PC-3 (cell line): ENCODE data around the gene TMUB2. TPM values are rescaled to one million over a fixed set of nuclear protein-coding genes. Genes with fewer than 3 reads are reported as not detected.

ENCODE experiments used
- ATAC-seq: fragments of 200-7000 bp; cut with Tn5 transposase; 2 replicates; pipeline ENCODE4 v1.9.1; 2020; ENCODE audit warnings: mild to moderate bottlenecking, moderate library complexity
- BruUV-seq: library from RNA; stranded (reverse); fragments of 400-500 nt; replicated peaks from 2 replicates; lab custom pipeline; 2021; lab: Mats Ljungman, UMichigan
- CTCF ChIA-PET: fragments of 300-600 bp; sonication (Branson Sonifier 250); formaldehyde crosslinking; loops from one replicate; lab custom pipeline; 2022; ENCODE audit warnings: antibody characterized with exemption; lab: Charles Lee
- POLR2A ChIA-PET: fragments of 300-600 bp; sonication (Branson Sonifier 250); formaldehyde crosslinking; loops from one replicate; lab custom pipeline; 2022; ENCODE audit warnings: antibody characterized with exemption; ENCODE audit not compliant: unreplicated experiment; lab: Charles Lee
- DNase-seq: peaks from one replicate; pipeline ENCODE4 v3.0.0-alpha.2; 2015
- H2AFZ ChIP-seq: fragments of 300-600 bp; sonication (generic); 2 replicates; pipeline ENCODE4 v1.6.0; 2016; ENCODE audit warnings: antibody characterized with exemption, low read length
- H3F3A ChIP-seq: fragments of 300-600 bp; sonication (generic); one replicate; pipeline ENCODE4 v1.6.0; 2017; ENCODE audit warnings: antibody characterized with exemption, low read length, control low read depth, mild to moderate bottlenecking; ENCODE audit not compliant: unreplicated experiment
- H3K27ac ChIP-seq: fragments of 300-600 bp; sonication (generic); 2 replicates; pipeline ENCODE4 v1.5.1; 2016; ENCODE audit warnings: mild to moderate bottlenecking, low read length
- H3K27me3 ChIP-seq: fragments of 300-600 bp; sonication (generic); 2 replicates; pipeline ENCODE4 v1.6.1; 2016; ENCODE audit warnings: low read length, mixed read lengths
- H3K36me3 ChIP-seq: fragments of 300-600 bp; sonication (generic); 2 replicates; pipeline ENCODE4 v1.6.1; 2016; ENCODE audit warnings: low read depth, mixed run types, low read length, mixed read lengths
- H3K4me1 ChIP-seq: fragments of 300-600 bp; sonication (generic); 2 replicates; pipeline ENCODE4 v1.5.1; 2016; ENCODE audit warnings: low read length; ENCODE audit not compliant: insufficient read depth
- H3K4me2 ChIP-seq: fragments of 300-600 bp; sonication (generic); 2 replicates; pipeline ENCODE4 v1.6.0; 2016; ENCODE audit warnings: low read length
- H3K4me3 ChIP-seq: fragments of 300-600 bp; sonication (generic); 2 replicates; pipeline ENCODE4 v1.5.1; 2016; ENCODE audit warnings: mild to moderate bottlenecking, low read length, mixed read lengths
- H3K79me2 ChIP-seq: fragments of 300-600 bp; sonication (generic); 2 replicates; pipeline ENCODE4 v1.6.1; 2017; ENCODE audit warnings: low read length, mixed read lengths
- H3K9ac ChIP-seq: fragments of 300-600 bp; sonication (generic); 2 replicates; pipeline ENCODE4 v1.6.0; 2016; ENCODE audit warnings: mild to moderate bottlenecking, low read length
- H3K9me2 ChIP-seq: fragments of 300-600 bp; sonication (generic); replicated peaks from 2 replicates; pipeline ENCODE4 v1.6.1; 2016; ENCODE audit warnings: mixed run types, low read length, mixed read lengths
- H3K9me3 ChIP-seq: fragments of 300-600 bp; sonication (generic); 2 replicates; pipeline ENCODE4 v1.6.1; 2016; ENCODE audit warnings: low read length, mixed read lengths
- H4K20me1 ChIP-seq: fragments of 300-600 bp; sonication (generic); 2 replicates; pipeline ENCODE4 v1.6.1; 2016; ENCODE audit warnings: low read length, mixed read lengths
- EZH2 ChIP-seq: fragments of 300-600 bp; sonication (generic); IDR thresholded peaks from one replicate; pipeline ENCODE4 v1.6.1; 2017; ENCODE audit warnings: antibody characterized with exemption, mild to moderate bottlenecking, low read length; ENCODE audit not compliant: unreplicated experiment
- EZH2phosphoT487 ChIP-seq: fragments of 300-600 bp; sonication (generic); IDR thresholded peaks from 2 replicates; pipeline ENCODE4 v1.6.1; 2018; ENCODE audit warnings: mild to moderate bottlenecking, antibody characterized with exemption, low read length, borderline replicate concordance
- intact Hi-C: fragments of 100-400 bp; cut with micrococcal nuclease; formaldehyde crosslinking; loops from 2 replicates; pipeline ENCODE4 v1.9.0; 2023
- total RNA-seq: library from RNA; depleted of rRNA; stranded (reverse); fragments of >200 nt; gene quantifications from 2 replicates; pipeline ENCODE4 v1.2.3, GENCODE V29; 2014
- TF ChIP-seq, protein P1 (sequence below): fragments of 300-600 bp; sonication (generic); conservative IDR thresholded peaks from 2 replicates; pipeline ENCODE4 v1.5.1; 2017; ENCODE audit warnings: antibody characterized with exemption, low read depth, mild to moderate bottlenecking, low read length

TMUB2 gene
- total RNA-seq, 1 experiment from 2014 or later: 43.4 TPM

DNA sequence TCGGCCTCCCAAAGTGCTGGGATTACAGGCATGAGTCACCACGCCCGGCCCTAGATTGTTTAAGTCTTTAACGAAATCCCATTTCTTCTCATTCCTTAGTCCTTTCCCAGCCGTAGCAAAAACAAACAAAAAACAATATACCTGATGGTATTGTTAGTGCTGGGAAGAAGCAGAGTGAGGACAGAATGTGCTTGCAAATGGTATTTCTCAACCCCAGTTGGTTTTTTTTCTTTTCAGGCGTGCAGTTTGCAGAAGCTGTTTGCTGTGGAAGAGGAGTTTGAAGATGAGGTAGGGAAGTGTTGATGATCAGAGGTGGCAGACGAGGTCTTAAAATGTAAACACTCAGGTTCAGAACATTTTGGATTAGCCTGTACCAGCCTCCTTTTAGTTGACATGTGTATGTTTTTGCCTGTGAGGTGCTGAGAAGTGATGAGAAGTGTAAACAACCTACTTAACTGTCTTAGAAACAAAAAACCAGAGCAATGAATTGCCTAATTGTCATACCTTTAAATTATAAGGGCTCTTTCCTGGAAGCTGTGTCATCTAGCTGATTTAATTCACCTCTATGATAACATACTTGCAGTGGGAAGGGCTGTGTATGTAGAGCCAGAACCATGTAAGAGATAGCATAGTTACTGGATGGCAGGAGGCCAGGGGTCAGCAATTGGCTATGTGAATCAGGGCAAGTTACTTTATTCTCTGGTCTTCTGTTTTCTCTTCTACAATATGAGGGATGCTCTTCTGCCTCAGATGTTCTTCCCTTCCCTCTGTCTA is 41.6 kb upstream of the TMUB2 start:
- CTCF ChIA-PET: no interaction called here

DNA sequence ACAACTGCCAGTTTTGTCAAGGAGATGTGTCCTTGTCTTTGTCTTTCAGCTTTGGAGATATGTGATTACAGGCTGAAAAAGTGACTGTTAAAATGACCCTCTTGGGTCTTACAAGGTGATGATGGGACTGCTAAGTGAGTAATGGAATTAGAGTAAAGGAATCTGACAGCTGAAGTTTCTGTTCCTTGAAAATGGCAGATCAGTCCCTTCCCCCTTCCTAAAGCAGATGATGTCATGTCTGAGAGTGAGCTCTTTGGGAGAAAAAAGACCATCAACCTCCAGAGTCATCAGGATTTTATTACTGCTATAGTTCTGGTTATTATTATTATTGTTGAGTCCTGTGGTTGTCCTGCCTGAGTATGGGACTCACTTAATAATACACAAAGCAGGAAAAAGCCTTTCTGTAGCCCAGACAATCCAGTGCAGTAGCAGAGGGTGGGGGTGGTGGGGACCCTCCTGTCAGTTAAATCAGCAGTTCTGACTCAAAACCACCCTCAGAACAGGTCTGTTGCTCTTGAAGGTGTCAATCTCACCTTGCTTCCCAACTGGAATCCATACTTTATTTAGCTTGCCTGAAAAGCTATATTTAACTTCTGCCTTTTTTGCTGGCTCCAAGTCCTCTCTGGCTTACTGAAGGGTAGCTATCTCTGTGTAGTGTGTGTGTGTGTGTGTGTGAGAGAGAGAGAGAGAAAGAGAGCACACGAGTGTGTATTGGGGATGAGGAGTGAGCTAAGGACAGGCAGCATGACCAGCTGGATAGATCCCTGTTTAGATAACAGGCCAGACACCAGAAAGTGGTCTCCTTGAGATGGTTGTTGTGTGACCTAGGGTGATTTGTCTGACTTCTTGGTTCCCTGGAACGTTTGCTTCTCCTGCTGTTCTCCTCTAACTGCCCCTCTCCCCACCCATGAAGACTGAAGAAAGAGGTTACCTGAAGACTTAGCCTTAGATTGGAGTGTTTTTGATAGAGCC is 40.1 kb upstream of the TMUB2 start:
- Histone ChIP-seq H3K4me1 (peaks cover 6% of the 10 kb centered on the region), H3K9me2 (no peaks in the 10 kb centered on the region), H3K27ac (no peak overlapping the region), H4K20me1 (peaks cover 8% of the 10 kb centered on the region; the same call in 1 of the 2 replicates), H3K9me3 (no peaks in the 10 kb centered on the region), H3K27me3 (no peaks in the 10 kb centered on the region), H3K4me2 (no peak overlapping the region), H3K79me2 (peaks cover 61% of the 10 kb centered on the region), H3K36me3 (peaks cover 24% of the 10 kb centered on the region; the same call in 1 of the 2 replicates), H3K4me3 (no peak overlapping the region), H2AFZ (no peak overlapping the region), H3K9ac (no peak overlapping the region), H3F3A (no peaks in the 10 kb centered on the region)
- BruUV-seq: no TSS peak
- TF ChIP-seq EZH2phosphoT487 (no peak), EZH2 (no peak)
- TF ChIP-seq, protein P1, sequence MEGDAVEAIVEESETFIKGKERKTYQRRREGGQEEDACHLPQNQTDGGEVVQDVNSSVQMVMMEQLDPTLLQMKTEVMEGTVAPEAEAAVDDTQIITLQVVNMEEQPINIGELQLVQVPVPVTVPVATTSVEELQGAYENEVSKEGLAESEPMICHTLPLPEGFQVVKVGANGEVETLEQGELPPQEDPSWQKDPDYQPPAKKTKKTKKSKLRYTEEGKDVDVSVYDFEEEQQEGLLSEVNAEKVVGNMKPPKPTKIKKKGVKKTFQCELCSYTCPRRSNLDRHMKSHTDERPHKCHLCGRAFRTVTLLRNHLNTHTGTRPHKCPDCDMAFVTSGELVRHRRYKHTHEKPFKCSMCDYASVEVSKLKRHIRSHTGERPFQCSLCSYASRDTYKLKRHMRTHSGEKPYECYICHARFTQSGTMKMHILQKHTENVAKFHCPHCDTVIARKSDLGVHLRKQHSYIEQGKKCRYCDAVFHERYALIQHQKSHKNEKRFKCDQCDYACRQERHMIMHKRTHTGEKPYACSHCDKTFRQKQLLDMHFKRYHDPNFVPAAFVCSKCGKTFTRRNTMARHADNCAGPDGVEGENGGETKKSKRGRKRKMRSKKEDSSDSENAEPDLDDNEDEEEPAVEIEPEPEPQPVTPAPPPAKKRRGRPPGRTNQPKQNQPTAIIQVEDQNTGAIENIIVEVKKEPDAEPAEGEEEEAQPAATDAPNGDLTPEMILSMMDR: no peak
- ChIA-PET CTCF (no interaction called here), POLR2A (no interaction called here)
- no peak for DNase-seq
- intact Hi-C loops: no loop called here
- ATAC-seq: no peak

More for the DNA sequence above, 41.6 kb upstream of the TMUB2 start:
- Histone ChIP-seq H3K27me3 (no peaks in the 10 kb centered on the region), H3K9me2 (no peaks in the 10 kb centered on the region), H3K4me2 (no peak overlapping the region), H3K27ac (no peak overlapping the region), H3K36me3 (peaks cover 17% of the 10 kb centered on the region; the same call in 1 of the 2 replicates), H3K9ac (no peak overlapping the region), H4K20me1 (no peaks in the 10 kb centered on the region), H3F3A (no peaks in the 10 kb centered on the region), H3K9me3 (no peaks in the 10 kb centered on the region), H3K79me2 (peaks cover 47% of the 10 kb centered on the region), H3K4me1 (peaks cover 11% of the 10 kb centered on the region), H2AFZ (no peak overlapping the region), H3K4me3 (no peak overlapping the region)
- no TSS peak for BruUV-seq
- intact Hi-C loops: no loop called here
- no peak for TF ChIP-seq EZH2
- TF ChIP-seq, protein P1: no peak
- TF ChIP-seq EZH2phosphoT487: no peak
- ATAC-seq (no peak), DNase-seq (no peak)
- POLR2A ChIA-PET: no interaction called here
